Activated T-cell treated with anti-CD3 and anti-CD28 coated beads, Interleukin-2, amount 50 U/mL, for 72 hours (primary cell): ENCODE results near the gene SQSTM1. TPM values are rescaled to one million over a fixed set of nuclear protein-coding genes. Genes with fewer than 3 reads are reported as not detected.

Experiments used
- ATAC-seq, 2 donors: fragments of 150-1000 bp; cut with Tn5 transposase; replicated peaks in 1 of 2; 2 replicates each; pipeline ENCODE4 v1.10.0; 2021; ENCODE audit warnings: moderate library complexity in 2 of 2, mild to moderate bottlenecking in 1 of 2
- DNase-seq, 2 donors: peaks; one replicate each; pipeline ENCODE4 v3.0.0; 2021 to 2022; ENCODE audit warnings: mixed read lengths in 1 of 2
- H3K27ac Mint-ChIP-seq: one replicate; pipeline ENCODE4 v1.8.0; 2022; ENCODE audit warnings: mild to moderate bottlenecking, moderate library complexity, mixed read lengths
- H3K27me3 Mint-ChIP-seq: one replicate; pipeline ENCODE4 v1.8.0; 2022; ENCODE audit warnings: low read depth, mixed read lengths
- H3K36me3 Mint-ChIP-seq, 2 donors: one replicate each; pipeline ENCODE4 v1.8.0; 2022; ENCODE audit warnings: mixed read lengths in 2 of 2, mild to moderate bottlenecking in 1 of 2; ENCODE audit not compliant: insufficient read depth in 2 of 2
- H3K4me1 Mint-ChIP-seq: one replicate; pipeline ENCODE4 v1.8.0; 2022; ENCODE audit warnings: low read depth, mixed read lengths
- H3K4me3 Mint-ChIP-seq, 2 donors: one replicate each; pipeline ENCODE4 v1.8.0; 2022; ENCODE audit warnings: mild to moderate bottlenecking in 2 of 2, mixed read lengths in 2 of 2, moderate library complexity in 2 of 2
- H3K9me3 Mint-ChIP-seq, 2 donors: one replicate each; pipeline ENCODE4 v1.8.0; 2022; ENCODE audit warnings: mixed read lengths in 2 of 2
- total RNA-seq, 2 donors: library from RNA; stranded (reverse); gene quantifications; one replicate each; pipeline ENCODE4 v1.2.3, GENCODE V29; 2022

The SQSTM1 gene
- total RNA-seq, 2 donors from 2014 or later = 213 to 226 TPM

GRCh38 chr5:179796877-179797608, 23.7 kb upstream of the SQSTM1 start:
- Mint-ChIP-seq H3K27ac (peak overlapping the region; percentile 42), H3K4me3 (peak overlapping the region; percentile 57 to 66)

GRCh38 chr5:179797741-179798140, 23.0 kb upstream of the SQSTM1 start:
- Mint-ChIP-seq H3K4me3 (no peak overlapping the region), H3K9me3 (no peaks in the 10 kb centered on the region), H3K36me3 (peaks cover 0 to 9% of the 10 kb centered on the region in 2 donors), H3K27me3 (no peaks in the 10 kb centered on the region), H3K4me1 (peaks cover 34% of the 10 kb centered on the region), H3K27ac (peak overlapping the region; percentile 42)
- ATAC-seq = no peak
- DNase-seq = no peak

More at GRCh38 chr5:179796877-179797608, 23.7 kb upstream of the SQSTM1 start:
- Mint-ChIP-seq H3K9me3 (no peaks in the 10 kb centered on the region), H3K4me1 (peaks cover 31% of the 10 kb centered on the region), H3K36me3 (peaks cover 0 to 9% of the 10 kb centered on the region in 2 donors), H3K27me3 (no peaks in the 10 kb centered on the region)
- DNase-seq (no peak), ATAC-seq (no peak)

GRCh38 chr5:179798144-179798770, 22.4 kb upstream of the SQSTM1 start:
- no peak for ATAC-seq
- H3K27me3 Mint-ChIP-seq = no peaks in the 10 kb centered on the region
- peaks cover 0 to 9% of the 10 kb centered on the region in 2 donors for H3K36me3 Mint-ChIP-seq
- H3K9me3 Mint-ChIP-seq = no peaks in the 10 kb centered on the region
- no peak overlapping the region for H3K27ac Mint-ChIP-seq
- H3K4me1 Mint-ChIP-seq = peaks cover 34% of the 10 kb centered on the region
- H3K4me3 Mint-ChIP-seq = no peak overlapping the region
- DNase-seq = no peak

GRCh38 chr5:179798771-179799643, 21.7 kb upstream of the SQSTM1 start:
- Mint-ChIP-seq H3K27ac (no peak overlapping the region), H3K36me3 (peaks cover 0 to 9% of the 10 kb centered on the region in 2 donors), H3K9me3 (no peaks in the 10 kb centered on the region), H3K4me1 (peaks cover 34% of the 10 kb centered on the region), H3K27me3 (no peaks in the 10 kb centered on the region), H3K4me3 (no peak overlapping the region)
- ATAC-seq (no peak), DNase-seq (no peak)

- no peaks in the 10 kb centered on the region for H3K9me3 Mint-ChIP-seq
- ATAC-seq = no peak
- no peak overlapping the region for H3K4me3 Mint-ChIP-seq
- DNase-seq = no peak
- H3K36me3 Mint-ChIP-seq = peaks cover 0 to 9% of the 10 kb centered on the region in 2 donors
- no peaks in the 10 kb centered on the region for H3K27me3 Mint-ChIP-seq
- H3K27ac Mint-ChIP-seq = no peak overlapping the region
- H3K4me1 Mint-ChIP-seq = peaks cover 34% of the 10 kb centered on the region
Measured at GRCh38 chr5:179799644-179799973, 21.1 kb upstream of the SQSTM1 start.

GRCh38 chr5:179800071-179800695, 20.5 kb upstream of the SQSTM1 start:
- H3K9me3 Mint-ChIP-seq = no peaks in the 10 kb centered on the region
- DNase-seq (no peak), ATAC-seq (no peak)
- H3K27me3 Mint-ChIP-seq = no peaks in the 10 kb centered on the region
- H3K27ac Mint-ChIP-seq = no peak overlapping the region
- peaks cover 0 to 9% of the 10 kb centered on the region in 2 donors for H3K36me3 Mint-ChIP-seq
- H3K4me1 Mint-ChIP-seq = peaks cover 39% of the 10 kb centered on the region
- H3K4me3 Mint-ChIP-seq = no peak overlapping the region

GRCh38 chr5:179800696-179801201, 20.0 kb upstream of the SQSTM1 start:
- H3K36me3 Mint-ChIP-seq = peaks cover 0 to 11% of the 10 kb centered on the region in 2 donors
- no peak for DNase-seq
- no peak overlapping the region for H3K27ac Mint-ChIP-seq
- no peak overlapping the region for H3K4me3 Mint-ChIP-seq
- no peaks in the 10 kb centered on the region for H3K9me3 Mint-ChIP-seq
- H3K27me3 Mint-ChIP-seq = no peaks in the 10 kb centered on the region
- ATAC-seq = no peak
- peaks cover 40% of the 10 kb centered on the region for H3K4me1 Mint-ChIP-seq

GRCh38 chr5:179801304-179802206, 19.1 kb upstream of the SQSTM1 start:
- no peak overlapping the region for H3K4me3 Mint-ChIP-seq
- ATAC-seq (peak; percentile 42 to 45), DNase-seq (peak; percentile 88)
- no peaks in the 10 kb centered on the region for H3K9me3 Mint-ChIP-seq
- no peak overlapping the region for H3K27ac Mint-ChIP-seq
- H3K4me1 Mint-ChIP-seq = peaks cover 40% of the 10 kb centered on the region
- H3K36me3 Mint-ChIP-seq = peaks cover 0 to 11% of the 10 kb centered on the region in 2 donors
- no peaks in the 10 kb centered on the region for H3K27me3 Mint-ChIP-seq

- peak overlapping the region; percentile 51 for H3K27ac Mint-ChIP-seq
- no peak for ATAC-seq
- no peaks in the 10 kb centered on the region for H3K27me3 Mint-ChIP-seq
- no peak for DNase-seq
- H3K9me3 Mint-ChIP-seq = no peaks in the 10 kb centered on the region
- H3K4me1 Mint-ChIP-seq = peaks cover 37% of the 10 kb centered on the region
- peaks cover 0 to 7% of the 10 kb centered on the region in 2 donors for H3K36me3 Mint-ChIP-seq
- no peak overlapping the region for H3K4me3 Mint-ChIP-seq
Measured at GRCh38 chr5:179802207-179802883, 18.4 kb upstream of the SQSTM1 start.

GRCh38 chr5:179802950-179803562, 17.6 kb upstream of the SQSTM1 start:
- peaks cover 0 to 4% of the 10 kb centered on the region in 2 donors for H3K36me3 Mint-ChIP-seq
- ATAC-seq (no peak), DNase-seq (no peak)
- no peaks in the 10 kb centered on the region for H3K9me3 Mint-ChIP-seq
- H3K4me1 Mint-ChIP-seq = peaks cover 37% of the 10 kb centered on the region
- no peak overlapping the region for H3K27ac Mint-ChIP-seq
- no peaks in the 10 kb centered on the region for H3K27me3 Mint-ChIP-seq
- peak overlapping the region; percentile 36 to 95 for H3K4me3 Mint-ChIP-seq
